Psoas muscle (tissue), 8 donors: Measurements from ENCODE around the gene TSHR. TPM values are rescaled to one million over a fixed set of nuclear protein-coding genes. Genes with fewer than 3 reads are reported as not detected.
"Not testable (repeated sequence)": the region's sequence is repeated elsewhere in the genome, so short reads cannot be mapped to it uniquely, and the experiment has no call there.

Experiments
- ATAC-seq, 4 donors: fragments of 200-7000 bp; cut with Tn5 transposase; one replicate each; pipeline ENCODE4 v1.9.1; 2020; ENCODE audit warnings: moderate library complexity in 3 of 4, mild to moderate bottlenecking in 2 of 4
- DNase-seq, 2 donors: peaks; one replicate each; pipeline ENCODE4 v3.0.0-alpha.2; 2020
- H3K27ac ChIP-seq: fragments of 200-600 bp; one replicate; pipeline ENCODE4 v1.8.0; 2022
- H3K27me3 ChIP-seq, 3 donors: fragments of 200-600 bp in 1 of 3; one replicate each; pipeline versions ENCODE4 v1.6.1 to v1.8.0; 2013 to 2022; ENCODE audit warnings: low read length in 2 of 3, mild to moderate bottlenecking in 2 of 3, moderate library complexity in 1 of 3; ENCODE audit not compliant: insufficient read depth in 3 of 3
- H3K36me3 ChIP-seq, 2 donors: fragments of 200-600 bp in 1 of 2; one replicate each; pipeline versions ENCODE4 v1.6.1 to v1.8.0; 2013 to 2022; ENCODE audit warnings: low read depth in 1 of 2, mild to moderate bottlenecking in 1 of 2, moderate library complexity in 1 of 2; ENCODE audit not compliant: insufficient read depth in 1 of 2
- H3K4me1 ChIP-seq: fragments of 200-600 bp; one replicate; pipeline ENCODE4 v1.8.0; 2022
- H3K4me3 ChIP-seq: fragments of 200-600 bp; one replicate; pipeline ENCODE4 v1.8.0; 2022; ENCODE audit warnings: mild to moderate bottlenecking
- H3K9me3 ChIP-seq: fragments of 200-600 bp; one replicate; pipeline ENCODE4 v1.8.0; 2022
- CTCF ChIP-seq: fragments of 200-600 bp; IDR thresholded peaks from one replicate; pipeline ENCODE4 v1.8.0; 2022; ENCODE audit warnings: antibody characterized with exemption
- WGBS, 3 donors: extraction: QIAGEN DNeasy Blood & Tissue Kit; methylation state at CpG; one replicate each; pipeline versions ENCODE4 v1.1.6 to v1.1.7; 2013; 5-methylcytosine and 5-hydroxymethylcytosine counted together
- intact Hi-C, 2 donors: fragments of 100-400 bp; cut with DNase I; formaldehyde crosslinking; loops; one replicate each; pipeline versions ENCODE4 v1.11.0 to v1.14.2; 2022
- polyA plus RNA-seq, 3 donors: library from polyadenylated mRNA; stranded (reverse); fragments of 200-250 nt; gene quantifications; one replicate each; pipeline ENCODE4 v1.2.3, GENCODE V29; 2013
- total RNA-seq, 4 donors: library from RNA; stranded (reverse); fragmentation: NEBNext Ultra II Directional in 2 of 4; extraction: Animal tissue kit (Norgen Biotek cat#: 25700) in 2 of 4; gene quantifications; one replicate each; pipeline versions ENCODE4 v1.2.1 to v1.2.4, GENCODE V29; 2021 to 2023
- donor health status: healthy with polysubstance abuse.
- donor health status: DM: no; HTN: no; CAD: no; lungs with moderate emphysema.
- donor health status: Bipolar disorder and iron deficiency.
- donor health status: healthy.
- donor health status: DM: yes; HTN: yes; CAD: no.
- donor health status: DM: no; HTN: no; CAD: no.
- donor health status: DM: no; HTN: no; CAD: no.
- donor health status: DM: yes; HTN: yes; CAD: no.

TSHR gene
- total and polyA plus RNA-seq, 7 donors: 0.01 to 0.60 (median 0.12) TPM; not detected in 2

- Histone ChIP-seq H3K9me3 (no peaks in the 10 kb centered on the region), H3K27ac (no peak overlapping the region), H3K36me3 (no peaks in the 10 kb centered on the region), H3K27me3 (no peaks in the 10 kb centered on the region), H3K4me3 (no peak overlapping the region), H3K4me1 (peaks cover 4% of the 10 kb centered on the region)
- DNase-seq (no peak), ATAC-seq (no peak)
- intact Hi-C loops: no loop called here
- no peak for TF ChIP-seq CTCF
- 69 to 71% (median 69%) methylated on average over 4 of the region's 4 CpGs for WGBS, 3 donors
Observed at GRCh38 chr14:80946797-80947196, 8.6 kb upstream of the TSHR start.

- no peak for TF ChIP-seq CTCF
- Histone ChIP-seq H3K4me1 (no peaks in the 10 kb centered on the region), H3K27ac (no peak overlapping the region), H3K9me3 (no peaks in the 10 kb centered on the region), H3K27me3 (no peaks in the 10 kb centered on the region), H3K36me3 (no peaks in the 10 kb centered on the region), H3K4me3 (no peak overlapping the region)
- DNase-seq: no peak
- intact Hi-C loops: no loop called here
- WGBS, 3 donors: 1 to 42% (median 6%) methylated on average over 1 of the region's 1 CpG
- no peak for ATAC-seq
Observed at GRCh38 chr14:80948291-80948690, 7.1 kb upstream of the TSHR start.

GRCh38 chr14:80951491-80951890 lies 3.9 kb upstream of the TSHR start:
- H3K27me3 ChIP-seq: no peaks in the 10 kb centered on the region
- no peak for ATAC-seq
- intact Hi-C loops: loop anchor here in 1 of 2 donors (5.0 to 10.0 kb wide), 2 partner anchors 221 to 263 kb away; no protein-coding TSS in a partner anchor
- no peak for TF ChIP-seq CTCF
- no peak for DNase-seq
- 91 to 93% (median 93%) methylated on average over 4 of the region's 4 CpGs for WGBS, 3 donors
- no peak overlapping the region for H3K4me3 ChIP-seq
- no peak overlapping the region for H3K27ac ChIP-seq
- H3K4me1 ChIP-seq: peaks cover 5% of the 10 kb centered on the region
- no peaks in the 10 kb centered on the region for H3K9me3 ChIP-seq
- no peaks in the 10 kb centered on the region for H3K36me3 ChIP-seq

- not testable (repeated sequence) for H3K9me3 ChIP-seq, H3K4me1 ChIP-seq, H3K27ac ChIP-seq, H3K27me3 ChIP-seq, ATAC-seq, H3K4me3 ChIP-seq, DNase-seq, H3K36me3 ChIP-seq
- intact Hi-C loops: loop anchor here in 1 of 2 donors (5.0 to 10.0 kb wide), 2 partner anchors 219 to 262 kb away; no protein-coding TSS in a partner anchor
- 82 to 88% (median 86%) methylated on average over 18 of the region's 18 CpGs for WGBS, 3 donors
Observed at GRCh38 chr14:80953211-80953610, 2.2 kb upstream of the TSHR start.

GRCh38 chr14:80954687-80955299 lies 628 bp upstream of the TSHR start:
- intact Hi-C loops: loop anchor here (1.0 to 10.0 kb wide), 6 partner anchors 32 to 260 kb away; no protein-coding TSS in a partner anchor
- DNase-seq: peak; percentile 80 to 86
- 0 to 1% (median 1%) methylated on average over 28 to 29 of the region's 29 CpGs for WGBS, 3 donors
- TF ChIP-seq CTCF: peak; percentile 84
- Histone ChIP-seq H3K27me3 (no peaks in the 10 kb centered on the region), H3K9me3 (no peaks in the 10 kb centered on the region), H3K4me1 (peaks cover 5% of the 10 kb centered on the region), H3K27ac (no peak overlapping the region), H3K36me3 (no peaks in the 10 kb centered on the region), H3K4me3 (peak overlapping the region; percentile 73)
- peak; percentile 93 to 98 (median 96) for ATAC-seq
